ENCODE data around the gene CACNB2.
A peak's percentile ranks its signal among the peaks of the same experiment; 100 is the strongest.

Gene CACNB2

GRCh38 chr10:18350340-18350739 is 210.1 kb downstream of the CACNB2 start:
- peaks cover 2% of the 10 kb centered on the region for H3K27me3 Mint-ChIP-seq
- H3K27ac Mint-ChIP-seq = no peak overlapping the region
- no peaks in the 10 kb centered on the region for H3K36me3 Mint-ChIP-seq
- DNase-seq (ENCODE audit: low spot score in 2 of 2) (no peak), ATAC-seq (ENCODE audit: low read depth) (no peak)
- H3K9me3 Mint-ChIP-seq = peaks cover 2% of the 10 kb centered on the region
- no peak overlapping the region for H3K4me3 Mint-ChIP-seq
- H3K4me1 Mint-ChIP-seq = peaks cover 5% of the 10 kb centered on the region

GRCh38 chr10:18351421-18351820 is 211.2 kb downstream of the CACNB2 start:
- Mint-ChIP-seq H3K27me3 (peaks cover 2% of the 10 kb centered on the region), H3K9me3 (peaks cover 2% of the 10 kb centered on the region), H3K4me1 (peaks cover 5% of the 10 kb centered on the region), H3K36me3 (no peaks in the 10 kb centered on the region), H3K27ac (no peak overlapping the region), H3K4me3 (no peak overlapping the region)
- ATAC-seq (ENCODE audit: low read depth) (no peak), DNase-seq (ENCODE audit: low spot score in 2 of 2) (no peak)

- peak overlapping the region; percentile 39 for H3K27ac Mint-ChIP-seq
- H3K36me3 Mint-ChIP-seq = no peaks in the 10 kb centered on the region
- H3K4me3 Mint-ChIP-seq = no peak overlapping the region
Observed at GRCh38 chr10:18352175-18352574, 212.0 kb downstream of the CACNB2 start.

GRCh38 chr10:18359812-18360211 is 219.6 kb downstream of the CACNB2 start:
- H3K36me3 Mint-ChIP-seq = no peaks in the 10 kb centered on the region
- no peak for DNase-seq (ENCODE audit: low spot score in 2 of 2)
- H3K4me1 Mint-ChIP-seq = no peaks in the 10 kb centered on the region
- no peak for ATAC-seq (ENCODE audit: low read depth)
- H3K27me3 Mint-ChIP-seq = peaks cover 2% of the 10 kb centered on the region
- no peak overlapping the region for H3K27ac Mint-ChIP-seq
- H3K4me3 Mint-ChIP-seq = no peak overlapping the region
- H3K9me3 Mint-ChIP-seq = no peaks in the 10 kb centered on the region

More at GRCh38 chr10:18352175-18352574, 212.0 kb downstream of the CACNB2 start:
- no peak for ATAC-seq (ENCODE audit: low read depth)
- Mint-ChIP-seq H3K27me3 (peaks cover 2% of the 10 kb centered on the region), H3K4me1 (peaks cover 5% of the 10 kb centered on the region), H3K9me3 (peaks cover 2% of the 10 kb centered on the region)
- DNase-seq (ENCODE audit: low spot score in 2 of 2) = no peak

- Mint-ChIP-seq H3K4me1 (no peaks in the 10 kb centered on the region), H3K27me3 (peaks cover 2% of the 10 kb centered on the region), H3K27ac (no peak overlapping the region), H3K4me3 (no peak overlapping the region), H3K36me3 (no peaks in the 10 kb centered on the region), H3K9me3 (no peaks in the 10 kb centered on the region)
- DNase-seq (ENCODE audit: low spot score in 2 of 2) (no peak), ATAC-seq (ENCODE audit: low read depth) (no peak)
Observed at GRCh38 chr10:18362892-18363291, 222.7 kb downstream of the CACNB2 start.

GRCh38 chr10:18364987-18365775 is 225.0 kb downstream of the CACNB2 start:
- no peak for ATAC-seq (ENCODE audit: low read depth)
- Mint-ChIP-seq H3K27ac (no peak overlapping the region), H3K4me3 (no peak overlapping the region), H3K27me3 (peaks cover 2% of the 10 kb centered on the region), H3K4me1 (no peaks in the 10 kb centered on the region), H3K36me3 (no peaks in the 10 kb centered on the region), H3K9me3 (no peaks in the 10 kb centered on the region)
- DNase-seq (ENCODE audit: low spot score in 2 of 2) = no peak

- H3K9me3 Mint-ChIP-seq = no peaks in the 10 kb centered on the region
- H3K36me3 Mint-ChIP-seq = no peaks in the 10 kb centered on the region
- H3K27ac Mint-ChIP-seq = no peak overlapping the region
- DNase-seq (ENCODE audit: low spot score in 2 of 2) (no peak), ATAC-seq (ENCODE audit: low read depth) (no peak)
- no peaks in the 10 kb centered on the region for H3K4me1 Mint-ChIP-seq
- peaks cover 2% of the 10 kb centered on the region for H3K27me3 Mint-ChIP-seq
- H3K4me3 Mint-ChIP-seq = no peak overlapping the region
Observed at GRCh38 chr10:18367840-18368239, 227.6 kb downstream of the CACNB2 start.

GRCh38 chr10:18368273-18368672 is 228.0 kb downstream of the CACNB2 start:
- Mint-ChIP-seq H3K9me3 (no peaks in the 10 kb centered on the region), H3K27me3 (peaks cover 2% of the 10 kb centered on the region), H3K4me1 (no peaks in the 10 kb centered on the region), H3K4me3 (no peak overlapping the region), H3K27ac (no peak overlapping the region), H3K36me3 (no peaks in the 10 kb centered on the region)
- DNase-seq (ENCODE audit: low spot score in 2 of 2) (no peak), ATAC-seq (ENCODE audit: low read depth) (no peak)

GRCh38 chr10:18368682-18369081 is 228.5 kb downstream of the CACNB2 start:
- Mint-ChIP-seq H3K27me3 (peaks cover 2% of the 10 kb centered on the region), H3K9me3 (no peaks in the 10 kb centered on the region), H3K4me3 (no peak overlapping the region), H3K36me3 (no peaks in the 10 kb centered on the region), H3K27ac (no peak overlapping the region), H3K4me1 (no peaks in the 10 kb centered on the region)
- no peak for ATAC-seq (ENCODE audit: low read depth)
- no peak for DNase-seq (ENCODE audit: low spot score in 2 of 2)

GRCh38 chr10:18369859-18370473 is 229.7 kb downstream of the CACNB2 start:
- no peak overlapping the region for H3K4me3 Mint-ChIP-seq
- no peak overlapping the region for H3K27ac Mint-ChIP-seq
- DNase-seq (ENCODE audit: low spot score in 2 of 2) = no peak
- H3K9me3 Mint-ChIP-seq = no peaks in the 10 kb centered on the region
- no peak for ATAC-seq (ENCODE audit: low read depth)
- H3K4me1 Mint-ChIP-seq = no peaks in the 10 kb centered on the region
- H3K36me3 Mint-ChIP-seq = no peaks in the 10 kb centered on the region
- H3K27me3 Mint-ChIP-seq = no peaks in the 10 kb centered on the region

- Mint-ChIP-seq H3K4me1 (no peaks in the 10 kb centered on the region), H3K27me3 (no peaks in the 10 kb centered on the region), H3K4me3 (no peak overlapping the region), H3K27ac (no peak overlapping the region), H3K9me3 (peaks cover 3% of the 10 kb centered on the region), H3K36me3 (no peaks in the 10 kb centered on the region)
- ATAC-seq (ENCODE audit: low read depth) = no peak
- no peak for DNase-seq (ENCODE audit: low spot score in 2 of 2)
Observed at GRCh38 chr10:18376650-18377049, 236.4 kb downstream of the CACNB2 start.

- Mint-ChIP-seq H3K27ac (no peak overlapping the region), H3K27me3 (no peaks in the 10 kb centered on the region), H3K36me3 (no peaks in the 10 kb centered on the region), H3K4me1 (no peaks in the 10 kb centered on the region), H3K9me3 (peaks cover 3% of the 10 kb centered on the region), H3K4me3 (no peak overlapping the region)
- ATAC-seq (ENCODE audit: low read depth) (no peak), DNase-seq (ENCODE audit: low spot score in 2 of 2) (no peak)
Observed at GRCh38 chr10:18377898-18378297, 237.7 kb downstream of the CACNB2 start.

GRCh38 chr10:18378766-18379165 is 238.5 kb downstream of the CACNB2 start:
- H3K4me3 Mint-ChIP-seq = no peak overlapping the region
- no peaks in the 10 kb centered on the region for H3K36me3 Mint-ChIP-seq
- H3K27ac Mint-ChIP-seq = no peak overlapping the region
- H3K27me3 Mint-ChIP-seq = no peaks in the 10 kb centered on the region
- peaks cover 3% of the 10 kb centered on the region for H3K9me3 Mint-ChIP-seq
- no peak for DNase-seq (ENCODE audit: low spot score in 2 of 2)
- ATAC-seq (ENCODE audit: low read depth) = no peak
- H3K4me1 Mint-ChIP-seq = no peaks in the 10 kb centered on the region

GRCh38 chr10:18381679-18382078 is 241.5 kb downstream of the CACNB2 start:
- Mint-ChIP-seq H3K4me1 (no peaks in the 10 kb centered on the region), H3K27ac (no peak overlapping the region), H3K36me3 (no peaks in the 10 kb centered on the region), H3K4me3 (no peak overlapping the region), H3K9me3 (no peaks in the 10 kb centered on the region), H3K27me3 (no peaks in the 10 kb centered on the region)
- ATAC-seq (ENCODE audit: low read depth) (no peak), DNase-seq (ENCODE audit: low spot score in 2 of 2) (no peak)

- no peak overlapping the region for H3K4me3 Mint-ChIP-seq
- no peak overlapping the region for H3K27ac Mint-ChIP-seq
- no peaks in the 10 kb centered on the region for H3K36me3 Mint-ChIP-seq
- no peaks in the 10 kb centered on the region for H3K27me3 Mint-ChIP-seq
- no peak for DNase-seq (ENCODE audit: low spot score in 2 of 2)
- no peaks in the 10 kb centered on the region for H3K9me3 Mint-ChIP-seq
- no peak for ATAC-seq (ENCODE audit: low read depth)
- H3K4me1 Mint-ChIP-seq = peaks cover 5% of the 10 kb centered on the region
Observed at GRCh38 chr10:18397906-18398305, 257.7 kb downstream of the CACNB2 start.

All from memory B cell (primary cell).